Stimulated activated CD8-positive, alpha-beta memory T cell treated with anti-CD3 and anti-CD28 coated beads, Interleukin-4, amount 100 ng/mL, for 4 hours (primary cell): ENCODE measurements around the gene ARMCX5.

Experiments used
- DNase-seq, 2 donors: peaks; one replicate each; pipeline ENCODE4 v3.0.0-alpha.2; 2020; ENCODE audit warnings: low read depth in 2 of 2, low spot score in 1 of 2

ARMCX5 gene

GRCh38 chrX:102599084-102599950 lies at the start of gene ARMCX5:
Gene ARMCX5 (plus strand): TSS chrX:102599515. CDS start chrX:102602142, 2,627 bp downstream.
- DNase-seq: peak; percentile 24 to 28

- no peak for DNase-seq
Measured at GRCh38 chrX:102558607-102559006, 40.7 kb upstream of the ARMCX5 start.

DNA sequence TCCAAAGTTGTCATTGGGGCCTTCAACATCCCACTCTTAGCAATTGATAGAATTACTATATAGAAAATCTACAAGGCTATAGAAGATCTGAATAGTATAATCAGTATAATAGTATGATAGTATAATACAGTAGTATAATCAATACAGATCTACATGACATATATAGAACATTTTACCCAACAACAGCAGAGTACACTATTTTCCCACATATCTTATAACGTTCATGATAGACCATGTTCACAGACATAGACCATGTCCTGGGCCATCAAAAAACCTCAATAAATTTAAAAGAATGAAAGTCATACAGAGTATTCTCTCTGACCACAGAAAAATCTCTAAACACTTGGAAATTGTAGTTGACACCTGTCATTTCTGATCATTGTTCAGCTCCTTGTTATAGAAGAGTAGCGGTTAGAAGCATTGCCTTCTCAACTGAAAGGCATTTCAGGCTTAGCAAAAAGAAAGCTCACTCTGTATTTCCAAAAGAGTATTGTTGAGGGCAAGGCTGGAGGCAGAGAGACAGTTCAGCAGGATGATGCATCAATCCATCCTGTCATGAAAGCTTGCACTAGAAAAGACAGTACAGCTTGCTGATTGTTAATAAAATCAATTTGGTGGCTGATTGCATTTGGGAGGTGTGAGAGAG lies 38.8 kb upstream of the ARMCX5 start:
- no peak for DNase-seq

DNA sequence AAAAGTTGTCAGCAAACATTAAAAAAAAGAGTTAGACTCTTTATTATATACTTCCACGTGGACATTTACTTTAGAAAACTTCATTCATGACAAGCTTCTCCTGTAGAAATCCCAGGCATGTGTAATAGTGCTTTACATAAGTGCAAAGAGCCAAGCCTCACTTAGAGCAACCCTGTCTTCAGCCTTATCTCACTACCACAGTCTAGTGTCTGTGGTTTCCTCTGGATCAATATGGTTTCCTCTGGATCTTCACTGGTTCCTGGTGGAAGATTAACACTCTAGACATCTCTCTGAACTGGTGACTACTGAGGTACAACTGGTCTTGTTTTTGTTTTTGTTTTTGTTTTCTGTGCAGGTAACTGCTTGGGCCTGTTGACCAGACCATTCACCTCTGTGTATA lies 18.4 kb upstream of the ARMCX5 start:
- DNase-seq: no peak

DNA sequence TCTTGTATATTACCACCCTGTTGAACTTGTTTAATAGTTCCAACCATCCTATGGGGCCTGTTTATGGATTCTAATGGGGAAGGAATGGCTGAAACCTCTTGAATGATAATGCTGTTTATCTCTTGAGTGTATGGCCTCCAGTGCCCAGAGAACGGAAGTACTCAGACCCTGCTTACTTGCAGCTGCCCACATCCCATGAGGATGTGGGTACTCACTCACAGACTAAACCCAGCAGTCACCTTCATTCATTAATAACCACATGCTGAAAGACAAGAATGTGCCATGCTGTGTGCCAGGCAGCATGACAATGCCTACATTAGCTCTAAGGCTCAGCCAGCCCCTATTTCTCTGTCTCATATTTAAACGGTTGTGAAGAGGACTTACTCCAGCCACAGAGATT lies 5.9 kb upstream of the ARMCX5 start:
- no peak for DNase-seq

DNA sequence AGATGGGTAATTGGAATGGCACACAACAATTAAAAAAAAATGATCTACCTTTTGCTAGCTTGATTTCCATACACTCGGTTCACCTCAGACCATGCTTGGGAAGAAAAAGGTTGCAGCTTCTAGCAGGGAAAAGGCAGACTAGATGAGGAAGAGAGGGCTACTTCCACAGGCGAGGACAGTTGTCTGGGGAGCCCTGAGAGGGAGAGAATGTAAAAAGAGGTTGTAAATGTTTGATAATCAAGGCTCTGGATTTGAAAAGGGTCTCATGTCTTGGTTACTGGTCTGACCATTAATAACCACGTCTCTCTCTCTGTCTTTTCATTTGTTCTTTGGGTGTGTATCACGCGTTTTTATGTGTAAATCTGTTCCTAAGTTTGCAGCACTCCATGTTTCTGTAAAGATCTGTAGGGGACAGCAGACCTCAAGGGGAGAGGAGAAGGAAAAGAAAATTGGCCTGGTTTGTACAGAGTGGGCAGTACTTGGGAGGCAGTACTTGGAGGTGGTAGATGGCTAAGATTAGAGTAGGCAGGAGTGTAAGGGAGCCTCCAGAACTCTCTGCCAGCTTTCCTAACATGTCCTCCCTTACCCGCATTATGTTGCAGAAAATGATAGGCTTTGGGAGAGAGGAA lies 750 bp downstream of the ARMCX5 start:
- no peak for DNase-seq

- no peak for DNase-seq
Measured at GRCh38 chrX:102604327-102604726, 5.0 kb downstream of the ARMCX5 start.

DNA sequence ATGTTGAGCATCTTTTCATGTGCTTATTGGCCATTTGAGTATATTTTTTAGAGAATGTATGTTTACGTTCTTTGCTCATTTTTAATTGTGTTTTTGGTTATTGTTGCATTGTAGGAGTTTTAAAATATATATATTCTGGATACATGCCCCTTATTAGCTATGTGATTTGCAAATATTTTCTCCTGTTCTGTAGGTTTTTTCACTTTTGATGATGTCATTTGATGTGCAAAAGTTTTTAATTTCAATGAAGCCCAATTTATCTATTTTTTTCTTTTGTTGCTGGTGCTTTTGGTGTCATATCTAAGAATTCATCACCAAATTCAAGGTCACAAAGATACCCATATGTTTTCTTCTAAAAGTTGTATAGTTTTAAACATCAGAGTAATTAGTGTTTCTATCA lies 6.8 kb downstream of the ARMCX5 start:
- DNase-seq: no peak

DNA sequence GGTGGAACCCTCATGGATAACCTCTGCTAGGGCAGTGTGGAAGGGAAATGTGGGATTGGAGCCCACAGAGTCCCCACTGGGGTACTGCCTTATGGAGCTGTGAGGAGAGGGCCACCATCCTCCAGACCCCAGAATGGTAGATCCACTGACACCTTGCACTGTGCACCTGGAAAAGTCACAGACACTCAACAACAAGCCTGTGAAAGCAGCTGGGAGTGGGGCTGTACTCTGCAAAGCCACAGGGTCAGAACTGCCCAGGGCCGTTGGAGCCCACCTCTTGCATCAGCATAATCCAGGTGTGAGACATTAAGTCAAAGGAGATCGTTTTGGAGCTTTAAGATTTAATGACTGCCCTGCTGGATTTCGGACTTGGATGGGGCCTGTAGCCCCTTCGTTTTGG lies 11.6 kb downstream of the ARMCX5 start:
- no peak for DNase-seq

DNA sequence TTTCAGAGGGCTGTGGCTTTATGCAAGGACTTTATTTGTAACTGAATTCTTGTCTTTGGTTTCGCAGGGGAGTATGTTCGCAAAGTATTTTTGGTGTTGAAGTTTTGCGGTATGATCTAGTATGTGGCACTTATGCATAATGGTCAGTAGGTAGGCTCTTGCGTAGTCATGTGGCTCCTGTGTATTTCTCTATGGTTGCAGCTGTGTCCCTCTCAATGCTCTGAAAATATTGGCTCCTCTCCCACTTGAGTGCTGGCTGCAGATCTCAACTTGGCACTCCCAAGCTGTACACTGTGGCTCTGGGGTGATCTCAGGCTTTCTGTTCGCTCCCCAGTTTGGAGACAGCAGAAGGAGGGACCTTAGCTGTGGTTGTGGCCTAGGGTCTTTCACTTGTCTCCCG lies 24.8 kb downstream of the ARMCX5 start:
- DNase-seq: no peak

- no peak for DNase-seq
Measured at GRCh38 chrX:102627640-102628039, 28.3 kb downstream of the ARMCX5 start.

DNA sequence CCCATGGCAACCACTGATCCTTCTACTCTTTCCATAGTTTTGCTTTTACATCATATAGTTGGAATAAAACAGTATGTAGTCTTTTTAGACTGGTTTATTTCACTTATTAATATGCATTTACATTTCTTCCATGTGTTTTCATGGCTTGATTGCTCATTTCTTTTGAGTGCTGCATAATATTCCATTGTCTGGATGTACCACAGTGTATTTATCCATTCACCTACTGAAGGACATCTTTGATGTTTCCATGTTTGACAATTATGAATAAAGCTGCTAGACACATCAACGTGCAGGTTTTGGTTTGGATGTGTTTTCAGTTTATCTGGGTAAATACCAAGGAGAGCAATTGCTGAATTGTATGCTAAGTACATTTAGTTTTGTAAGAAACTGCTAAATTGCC lies 38.2 kb downstream of the ARMCX5 start:
- DNase-seq: no peak

GRCh38 chrX:102650903-102651241 lies 51.6 kb downstream of the ARMCX5 start:
- DNase-seq: no peak

GRCh38 chrX:102651242-102652011 lies 52.1 kb downstream of the ARMCX5 start, which contains the start of gene GPRASP1:
Gene GPRASP1 (plus strand): TSS chrX:102651483. CDS start chrX:102653914, 2,431 bp downstream.
- peak in 1 of 2 donors; percentile 27 for DNase-seq

DNA sequence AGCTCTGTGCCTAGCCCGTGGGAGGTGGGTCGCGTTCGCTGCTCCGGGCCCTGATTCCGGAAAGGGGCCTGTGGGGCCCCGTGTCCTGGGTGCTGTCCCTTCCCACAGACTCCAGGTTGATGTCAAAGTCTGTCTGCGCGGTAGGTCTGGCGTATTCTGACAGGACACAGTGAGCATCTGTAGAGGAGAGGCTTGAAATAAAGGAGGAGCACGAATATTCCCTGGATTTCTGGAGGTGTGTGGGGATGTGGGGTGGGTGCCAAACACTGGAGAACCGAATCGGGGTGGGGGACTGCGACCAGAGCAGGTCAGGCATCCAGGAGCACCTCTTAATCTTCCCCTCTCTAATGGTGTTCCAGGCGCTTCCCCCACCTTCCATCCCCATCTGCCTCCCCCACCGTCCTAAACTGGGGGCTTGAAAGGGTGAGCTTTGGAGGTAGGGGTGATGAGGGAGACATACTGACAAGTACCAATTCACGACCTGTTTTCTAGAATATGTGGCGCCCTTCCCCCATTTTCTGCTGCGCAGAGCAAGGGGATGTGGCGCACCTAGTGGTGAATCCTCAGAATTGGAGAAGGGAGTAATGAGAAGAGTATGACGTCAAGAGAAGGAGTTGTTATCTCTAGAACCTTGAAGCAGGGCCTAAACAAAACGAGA lies 52.8 kb downstream of the ARMCX5 start:
- no peak for DNase-seq
